NCI-H2196 (cell line): ENCODE data around the gene TF.

Experiments
- DNase-seq: peaks from one replicate; lab custom pipeline; 2025; ENCODE audit not compliant: unreplicated experiment; lab: John Stamatoyannopoulos, UW

Gene TF

DNA sequence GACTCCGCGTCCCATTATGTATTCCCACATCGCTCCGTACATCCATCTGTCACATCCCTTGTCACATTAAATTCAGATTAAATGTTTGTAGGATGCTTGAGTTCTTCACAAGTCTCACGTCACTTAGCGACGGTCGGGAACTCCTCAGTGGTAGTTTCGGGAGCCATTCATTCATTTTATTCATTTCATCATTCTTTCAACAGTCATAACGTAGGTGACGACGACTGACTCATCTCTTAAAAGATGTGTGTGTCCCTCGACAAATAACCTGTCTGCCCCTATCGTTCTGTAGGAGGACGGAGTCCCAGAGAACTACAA, 59.1 kb downstream of the TF start:
- DNase-seq = no peak

DNA sequence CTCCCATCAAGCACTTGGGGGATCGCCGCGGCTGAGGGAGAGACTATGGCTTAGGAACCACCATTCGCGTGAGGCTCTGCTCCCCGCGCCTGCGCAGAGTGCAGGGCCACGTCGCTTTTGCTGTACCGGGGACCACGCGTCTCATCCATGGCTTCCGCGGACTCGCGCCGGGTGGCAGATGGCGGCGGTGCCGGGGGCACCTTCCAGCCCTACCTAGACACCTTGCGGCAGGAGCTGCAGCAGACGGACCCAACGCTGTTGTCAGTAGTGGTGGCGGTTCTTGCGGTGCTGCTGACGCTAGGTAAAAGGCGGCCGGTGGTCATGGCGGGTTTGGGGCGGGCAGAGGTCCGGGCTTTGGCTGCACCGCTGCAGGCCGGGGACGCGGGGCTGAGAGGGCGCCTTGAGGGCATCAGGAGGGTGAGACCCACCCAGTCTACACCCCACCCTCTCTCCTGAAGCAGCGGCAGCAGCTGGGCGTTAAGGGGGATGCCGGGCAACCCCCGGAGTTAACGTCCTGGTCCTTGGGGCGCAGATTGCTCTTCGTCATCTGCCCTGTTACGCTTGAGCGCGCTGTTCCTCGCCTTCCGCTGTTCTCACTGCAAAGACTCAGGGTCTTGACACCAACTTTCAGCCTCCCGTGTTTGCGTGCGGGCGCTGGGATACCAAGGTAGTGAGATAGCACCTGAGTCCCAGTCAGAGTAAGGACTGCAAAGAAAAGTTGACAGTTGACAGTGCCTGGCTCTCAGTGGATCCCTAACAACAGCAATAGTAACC, 59.7 kb downstream of the TF start, which contains the start of gene SRPRB:
TSS of gene SRPRB (plus strand) at position 114 of the 774 bp plus-strand sequence. CDS start at position 148, 34 bp downstream.
- peak; percentile 95 for DNase-seq

DNA sequence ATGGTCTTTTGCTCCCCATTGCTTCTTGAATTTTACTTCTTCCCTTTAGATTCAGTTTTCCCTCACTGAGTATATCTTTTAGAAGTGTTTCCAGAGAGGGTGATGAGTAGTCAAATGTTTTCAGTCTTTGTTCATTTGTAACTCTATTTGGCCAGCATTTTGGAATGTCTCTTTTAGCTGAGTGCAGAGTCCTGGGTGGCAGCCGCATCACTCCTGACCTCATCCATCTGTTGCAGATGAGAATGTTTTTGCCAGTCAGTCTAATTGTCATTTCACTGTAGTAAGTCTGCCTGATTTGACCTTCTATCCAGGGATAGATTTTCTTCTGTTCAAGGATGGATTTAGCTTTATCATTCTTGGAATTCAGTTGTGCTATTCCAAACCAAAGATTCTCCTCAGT, 66.7 kb downstream of the TF start:
- DNase-seq = no peak

DNA sequence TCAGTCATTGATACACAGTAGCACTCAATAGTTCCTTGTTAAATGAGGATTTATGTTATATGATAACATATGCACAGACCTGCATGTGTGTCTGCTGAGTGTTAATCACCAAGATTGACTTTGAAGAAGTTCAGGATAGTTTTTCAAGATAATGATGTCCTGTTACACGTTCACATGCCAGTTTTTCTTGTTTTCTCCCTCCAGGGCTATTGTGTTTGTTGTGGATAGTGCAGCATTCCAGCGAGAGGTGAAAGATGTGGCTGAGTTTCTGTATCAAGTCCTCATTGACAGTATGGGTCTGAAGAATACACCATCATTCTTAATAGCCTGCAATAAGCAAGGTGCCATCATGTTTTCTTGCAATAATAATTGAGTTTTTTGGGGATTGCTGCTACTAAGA, 69.2 kb downstream of the TF start:
- DNase-seq = no peak

DNA sequence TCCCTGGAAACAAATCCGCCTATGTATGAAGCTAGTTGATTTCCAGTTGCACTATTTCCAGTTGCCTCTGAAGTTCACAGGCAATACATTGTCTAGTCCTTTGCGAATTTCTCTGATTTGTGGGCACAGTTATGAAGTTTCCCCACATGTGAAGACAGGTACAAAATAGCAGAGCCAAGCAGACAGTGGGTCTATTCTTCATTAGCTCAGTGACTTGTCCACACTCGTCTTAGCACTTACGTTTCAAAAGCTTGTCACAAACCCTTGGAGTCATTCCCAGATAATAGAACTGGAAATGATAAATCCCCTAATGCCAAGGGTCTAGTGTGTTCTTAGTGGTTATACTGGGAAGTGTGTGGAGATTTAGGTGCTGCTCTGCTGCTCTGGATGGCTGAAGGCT, 73.9 kb downstream of the TF start:
- no peak for DNase-seq

DNA sequence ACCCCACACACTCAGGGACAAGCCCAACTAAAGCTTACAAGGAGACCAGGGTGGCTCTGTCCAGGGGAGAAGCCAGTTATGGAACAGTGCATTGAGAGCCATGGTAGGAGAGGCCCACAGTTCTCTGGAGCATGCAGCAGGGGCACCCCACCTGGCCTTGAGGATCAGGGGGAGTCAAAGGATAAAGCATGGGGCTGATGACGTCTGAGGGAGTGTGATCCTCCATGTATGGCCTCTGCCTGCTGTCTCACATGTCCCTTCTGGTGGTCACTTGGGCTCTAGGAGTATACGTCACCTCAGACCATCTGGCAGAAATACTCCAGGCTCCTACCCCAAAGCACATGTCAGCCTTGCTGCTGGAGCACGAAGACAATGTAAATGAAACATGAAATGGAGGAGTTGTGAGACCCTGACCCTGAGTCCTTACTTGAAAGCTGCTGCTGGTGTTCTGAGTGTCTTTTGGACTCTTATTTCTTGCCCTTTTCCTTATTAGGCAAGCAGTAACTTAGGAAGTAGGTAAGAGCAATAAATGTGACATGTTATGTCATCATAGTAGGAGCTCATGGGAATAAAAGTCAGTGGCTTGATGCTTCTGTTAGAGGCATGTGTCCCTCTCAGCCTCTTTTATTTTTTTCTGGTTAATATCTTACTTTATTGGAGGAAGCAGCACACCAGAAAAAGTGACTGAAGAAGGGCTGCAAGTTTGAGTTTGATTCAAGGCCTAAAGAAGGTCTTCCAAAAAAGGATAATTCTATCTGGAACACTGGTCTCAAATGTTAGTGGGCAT, 74.9 kb downstream of the TF start:
- DNase-seq = no peak

DNA sequence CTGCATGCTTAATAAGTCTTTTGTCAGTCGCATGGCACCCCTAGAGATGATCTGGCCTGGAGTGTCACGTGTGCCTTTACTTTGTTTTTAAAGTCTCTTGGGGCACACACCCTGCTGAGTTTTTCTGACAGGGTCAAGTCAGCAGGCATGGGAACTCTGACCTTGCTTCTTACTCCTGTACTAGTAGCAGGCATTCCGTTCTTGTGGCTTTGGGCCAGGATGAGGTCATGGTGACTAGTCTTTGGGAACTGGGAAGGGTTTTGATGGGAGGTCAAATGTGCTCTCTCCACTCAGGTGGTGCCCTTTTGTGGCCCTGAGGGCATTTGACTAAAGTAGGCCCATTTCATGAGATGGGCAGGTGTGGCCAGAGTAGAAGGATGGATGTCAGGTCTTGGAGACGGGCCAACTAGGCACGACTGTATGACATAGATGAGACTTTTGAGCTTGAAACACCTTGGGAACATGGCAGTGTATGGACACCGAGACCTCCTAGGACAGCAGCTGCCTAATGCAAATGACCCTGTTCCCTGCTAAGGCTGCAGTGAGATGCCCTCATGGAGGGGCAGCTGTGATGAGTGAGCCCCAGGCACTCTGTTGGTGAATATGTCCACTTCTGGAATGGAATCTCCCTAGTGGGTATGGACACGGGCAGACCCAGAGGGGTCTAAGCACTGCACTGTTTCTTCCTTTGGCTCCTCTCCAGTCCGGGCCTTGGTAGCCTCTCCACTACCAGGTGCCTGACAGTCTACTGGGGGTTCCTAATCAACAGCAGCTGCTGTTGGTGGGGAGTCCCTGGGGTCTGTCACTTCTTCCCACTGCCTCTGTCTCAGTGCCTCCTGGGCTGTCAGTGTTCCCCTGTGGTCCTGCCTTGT, 75.8 kb downstream of the TF start:
- DNase-seq = peak; percentile 81

DNA sequence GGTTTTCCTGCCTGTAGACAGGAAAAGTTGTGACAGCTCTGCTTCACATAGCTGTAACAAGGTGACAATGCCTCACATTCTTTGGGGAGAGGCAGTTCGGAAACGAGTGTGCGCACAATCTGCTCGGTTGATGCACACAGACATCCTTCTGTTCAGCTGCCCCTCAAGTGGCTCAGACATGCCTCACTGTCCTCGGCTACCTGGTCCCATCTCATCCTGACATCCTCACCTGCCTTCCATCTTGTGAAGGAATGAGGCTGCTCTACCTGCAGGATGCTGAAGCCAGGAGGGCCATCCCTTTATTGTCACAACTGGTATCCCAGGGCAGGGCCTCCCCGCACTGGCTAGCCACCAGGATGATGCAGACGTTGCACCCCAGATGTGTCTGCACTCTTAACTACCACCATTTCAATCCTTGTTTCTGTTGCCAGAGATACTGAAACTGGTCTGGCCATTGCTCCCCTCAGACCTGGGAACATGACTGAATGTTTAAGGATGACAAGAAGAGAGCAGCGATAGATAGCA, 78.8 kb downstream of the TF start:
- no peak for DNase-seq

DNA sequence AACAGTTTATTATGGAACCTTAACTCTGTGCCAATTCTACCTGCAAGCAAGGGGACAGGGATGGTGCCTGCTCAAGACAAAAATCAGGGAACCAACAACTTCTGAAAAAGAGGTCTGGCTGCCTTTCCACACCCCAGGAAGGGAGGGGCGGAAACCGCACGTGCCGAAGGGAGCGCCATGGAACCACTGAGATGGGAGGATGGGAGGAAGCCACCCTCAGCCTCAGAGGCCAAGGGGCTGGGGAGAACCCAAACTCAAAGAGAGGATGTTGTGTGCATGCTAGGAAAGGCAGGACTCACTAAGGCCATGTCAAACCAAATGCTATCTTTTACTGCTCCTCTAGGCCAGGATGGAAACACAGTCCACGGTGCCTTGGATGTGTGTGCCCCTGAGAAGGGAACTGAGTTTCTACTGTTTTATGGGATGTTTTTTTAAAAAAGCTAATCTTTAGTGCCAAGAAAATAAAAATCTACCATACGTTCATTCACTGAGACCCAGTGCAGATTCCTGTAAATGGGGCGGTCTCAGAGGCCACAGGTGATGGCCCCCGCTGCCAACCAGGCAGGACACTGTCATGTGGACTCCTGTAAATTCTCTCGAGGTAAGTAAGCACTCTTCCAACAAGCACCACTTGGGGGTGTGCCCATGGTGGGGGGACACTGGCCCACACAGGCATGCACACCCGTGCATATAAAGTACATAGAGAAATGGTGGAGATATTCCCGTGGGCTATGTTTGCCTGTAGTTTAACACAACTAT, 80.0 kb downstream of the TF start:
- DNase-seq = no peak

DNA sequence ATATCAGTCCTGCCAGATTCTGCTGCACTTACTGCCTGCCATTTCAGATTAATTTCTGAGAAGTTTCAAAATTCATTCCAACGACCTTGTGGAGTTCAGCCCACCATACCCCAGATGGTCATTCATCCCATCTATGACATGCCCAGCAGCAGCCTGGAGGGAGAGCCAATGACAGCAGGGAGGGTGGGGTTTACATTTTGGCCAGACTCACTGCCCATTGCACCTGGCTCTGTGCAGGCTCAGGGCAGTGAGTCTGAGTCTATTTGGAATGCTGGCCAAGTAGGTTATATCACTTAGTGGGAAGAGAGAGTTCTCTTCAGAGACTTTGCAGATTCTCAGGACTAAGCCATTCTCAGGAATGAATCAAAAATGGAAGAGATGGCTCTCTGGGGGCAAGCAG, 80.9 kb downstream of the TF start:
- no peak for DNase-seq

DNA sequence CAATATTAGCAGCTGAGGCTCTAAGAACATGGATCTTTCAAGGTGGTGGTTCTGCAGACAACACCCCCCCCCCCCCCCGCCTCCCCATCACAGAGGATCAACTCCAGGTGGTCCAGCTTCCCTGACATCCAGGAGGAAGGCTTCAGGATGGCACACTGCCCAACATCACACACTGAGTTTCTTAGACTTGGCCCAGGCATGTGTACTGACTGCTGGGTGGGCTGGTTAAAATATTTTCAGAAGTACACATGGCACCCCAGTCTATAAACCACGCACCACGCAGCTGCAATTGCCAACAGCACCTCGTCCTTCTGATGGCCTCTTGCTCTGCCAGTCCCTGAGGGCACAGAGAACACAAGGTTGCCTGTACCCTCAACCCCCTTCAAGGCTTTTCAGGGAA, 81.5 kb downstream of the TF start:
- no peak for DNase-seq

DNA sequence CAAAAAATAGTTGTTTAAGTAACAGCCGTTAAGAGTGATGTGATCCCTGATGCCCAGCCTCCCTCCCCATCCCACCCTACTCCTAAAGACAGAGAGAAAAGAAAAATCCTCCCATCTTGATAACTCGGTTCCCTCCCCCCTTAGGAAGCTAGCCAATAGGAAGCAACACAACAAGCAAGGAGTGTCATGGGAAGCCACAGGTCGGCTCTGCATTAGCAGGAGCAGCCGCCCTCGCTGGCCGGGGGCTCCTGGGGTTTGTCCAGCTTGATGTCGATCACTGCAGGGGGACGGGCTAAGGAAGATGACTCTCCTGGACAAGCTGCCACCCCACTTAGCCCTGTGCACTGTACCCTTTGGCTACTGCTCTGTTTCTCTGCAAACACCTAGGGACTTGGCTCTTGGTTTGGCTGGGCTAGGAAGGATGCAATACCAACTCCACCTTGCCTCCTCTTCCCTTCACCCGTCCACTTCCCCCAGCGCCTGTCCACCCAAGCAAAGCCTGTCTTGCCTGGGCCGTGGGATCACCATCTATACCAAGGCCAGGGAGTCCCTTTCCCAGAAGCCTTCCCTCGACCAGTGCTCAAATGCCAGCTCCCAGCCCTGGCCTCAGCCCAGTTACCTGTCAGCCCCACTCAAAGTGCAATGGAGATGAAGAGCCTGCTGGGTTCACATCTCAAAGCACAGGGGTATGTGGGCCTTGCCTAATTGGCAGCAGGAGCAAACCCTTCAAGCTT, 82.5 kb downstream of the TF start:
- DNase-seq = no peak

DNA sequence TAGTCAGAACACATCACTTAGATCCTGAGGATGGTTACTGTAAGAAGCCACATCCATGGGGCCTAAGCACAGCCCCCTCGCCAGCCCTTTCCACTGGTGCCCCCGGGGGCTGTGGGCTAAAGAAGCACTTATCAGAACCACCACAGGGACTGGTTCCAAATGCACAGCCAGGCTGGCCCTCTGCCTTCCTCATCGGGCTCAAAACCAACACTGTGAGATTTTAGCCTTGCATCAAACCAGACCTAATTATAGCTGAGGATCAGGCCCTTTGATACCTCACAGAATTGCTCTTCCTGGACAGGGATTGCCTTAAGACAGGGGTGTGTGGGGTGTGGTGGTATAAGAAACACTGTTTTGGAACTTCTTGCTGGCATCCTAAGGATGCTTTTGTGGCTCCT, 83.1 kb downstream of the TF start:
- DNase-seq = no peak

DNA sequence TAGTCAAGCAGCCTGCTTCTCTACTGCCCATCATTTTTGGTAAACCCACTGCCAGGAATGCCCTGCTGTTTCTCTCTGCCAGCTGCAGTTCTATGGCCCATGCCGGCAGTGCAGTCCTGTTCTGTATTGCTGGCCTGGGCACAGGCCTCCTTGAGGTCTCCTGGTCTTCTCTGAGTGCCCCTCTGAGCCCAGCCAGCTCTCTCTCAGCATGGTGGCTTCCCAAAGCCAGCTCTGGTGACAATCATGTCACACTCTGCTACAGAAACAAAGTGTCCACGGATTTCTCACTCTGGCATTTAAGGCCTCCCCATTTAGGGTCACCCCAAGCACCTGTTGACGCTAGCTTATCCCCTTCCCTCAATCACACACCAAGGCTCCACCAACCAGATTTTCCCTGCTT, 83.9 kb downstream of the TF start:
- no peak for DNase-seq

DNA sequence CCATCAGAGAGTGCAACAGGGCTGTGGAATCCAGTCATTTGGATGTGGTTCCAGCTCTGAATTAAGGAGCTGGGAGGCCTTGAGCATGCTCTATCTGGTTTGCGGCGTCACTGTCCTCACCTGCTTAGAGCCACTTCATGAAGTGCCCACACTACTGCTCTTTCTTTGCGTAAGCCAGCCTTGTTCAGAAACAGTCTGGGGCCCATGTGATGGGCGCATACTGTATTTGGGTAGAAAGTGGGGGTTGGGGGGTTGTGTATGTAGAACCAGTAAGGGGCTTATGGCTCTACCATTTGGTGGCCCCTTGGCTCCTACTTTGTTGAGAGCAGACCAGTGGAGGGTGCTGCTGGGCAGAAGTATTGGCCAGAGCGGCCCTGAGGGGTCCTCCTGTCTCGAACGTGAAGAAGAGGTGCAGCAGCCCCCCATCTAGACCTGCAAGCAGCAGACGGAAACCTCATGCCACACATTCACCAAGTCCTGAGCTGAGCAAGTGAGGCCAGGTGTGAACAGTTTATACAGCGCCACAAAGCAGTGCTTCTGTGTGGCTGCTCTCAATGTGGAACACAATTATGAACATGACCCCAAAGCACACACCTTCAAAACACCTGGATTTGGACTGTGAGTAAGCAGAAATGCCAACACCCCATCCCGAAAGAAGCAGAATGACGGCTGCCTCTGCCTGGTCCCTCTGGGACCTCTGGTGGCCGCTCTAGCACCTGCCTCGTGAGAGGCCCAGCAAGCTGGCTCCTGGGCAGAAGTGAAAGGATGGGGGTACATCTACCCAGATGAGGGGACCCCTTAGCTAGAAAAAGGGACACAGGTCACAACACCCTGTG, 86.0 kb downstream of the TF start:
- no peak for DNase-seq

DNA sequence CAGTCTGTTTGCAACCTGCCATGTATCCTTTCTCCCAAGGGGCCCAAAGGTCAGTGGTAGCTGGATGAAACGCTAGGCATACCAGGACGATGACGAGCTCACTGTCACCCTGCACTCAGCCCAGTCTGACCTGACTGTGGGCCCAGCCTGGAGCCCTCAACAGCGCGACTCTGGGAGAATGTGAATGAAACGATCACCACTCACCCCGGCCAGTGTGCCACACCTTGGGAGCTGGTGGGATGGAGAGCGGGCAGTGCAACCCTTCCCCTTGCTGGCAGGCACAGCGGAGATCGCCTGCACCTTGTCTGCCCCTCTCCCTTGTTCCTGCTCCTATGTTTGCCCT, 86.6 kb downstream of the TF start:
- DNase-seq = no peak

DNA sequence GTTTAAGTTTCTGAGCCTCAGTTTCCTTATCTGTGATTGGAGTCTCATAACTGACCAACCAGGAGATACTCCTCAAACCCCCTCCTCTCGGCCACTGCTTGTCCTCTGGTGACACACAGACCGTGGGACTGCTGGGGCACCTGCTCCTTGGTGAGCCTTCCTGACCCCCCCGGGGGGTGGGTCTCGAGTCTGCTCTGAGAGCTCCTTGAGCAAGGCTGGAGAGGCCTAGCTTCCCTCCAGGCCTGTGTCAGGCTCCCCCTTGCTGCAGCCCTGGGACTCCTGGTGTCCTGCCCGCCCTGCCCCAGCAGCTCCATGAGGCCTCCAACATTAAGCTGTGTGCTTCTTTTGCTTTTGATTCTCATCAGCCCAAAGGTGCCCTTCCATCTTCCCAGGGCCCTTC, 87.1 kb downstream of the TF start:
- no peak for DNase-seq

DNA sequence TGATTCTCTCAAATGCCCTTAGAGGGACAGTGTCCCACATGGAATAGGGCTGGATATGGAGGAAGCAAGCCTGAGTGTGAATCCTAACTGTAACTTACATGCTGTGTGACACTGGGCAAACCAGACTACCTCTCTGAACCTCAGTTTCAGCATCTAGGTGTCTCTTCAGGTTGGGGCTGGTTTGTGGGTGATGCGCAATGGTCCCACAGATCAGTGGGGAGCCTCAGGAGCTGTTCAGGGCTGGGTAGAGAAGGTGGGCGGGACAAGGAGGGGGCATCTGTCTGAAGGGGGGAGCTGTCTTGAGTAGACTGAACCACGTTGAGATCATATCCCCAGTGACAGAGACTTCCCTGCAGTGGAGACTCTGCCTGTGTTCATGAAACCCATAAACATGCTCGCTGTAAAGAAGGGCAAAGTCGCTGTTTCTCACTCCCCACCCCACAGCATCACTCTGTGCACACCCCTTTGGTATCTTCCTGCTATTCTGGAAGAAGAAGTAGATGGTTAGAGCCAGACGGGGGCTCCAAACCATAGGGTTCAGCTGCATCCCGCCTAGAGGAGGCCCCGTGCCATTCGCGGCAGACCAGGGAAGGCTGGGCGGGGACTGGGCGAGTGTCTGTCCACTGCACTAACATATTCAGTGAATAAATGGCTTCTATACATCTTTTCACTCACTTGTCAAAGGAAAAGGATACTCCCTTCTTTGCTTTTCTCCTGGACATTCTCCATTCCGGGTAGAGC, 87.9 kb downstream of the TF start:
- no peak for DNase-seq
